ENCODE data around the gene ACADS. TPM values are rescaled to one million over a fixed set of nuclear protein-coding genes. Genes with fewer than 3 reads are reported as not detected.

The ACADS gene
- total RNA-seq, 4 donors from 2014 or later = 40.8 to 85.9 (median 65.1) TPM

- TF ChIP-seq CTCF (IDR thresholded peaks at IDR 0.05) (no peak), POLR2A (IDR thresholded peaks at IDR 0.05) (no peak)
- Histone ChIP-seq H3K27ac (no peak overlapping the region), H3K36me3 (peaks cover 16 to 18% of the 10 kb centered on the region in 2 donors), H3K4me3 (replicated peaks in 1 of 3) (no peak overlapping the region), H3K9me3 (no peaks in the 10 kb centered on the region), H3K4me1 (peaks cover 27 to 35% of the 10 kb centered on the region in 2 donors), H3K27me3 (no peaks in the 10 kb centered on the region)
- intact Hi-C loops (cut with DNase I) = no loop called here
- no peak for DNase-seq
- whole genome bisulfite sequencing, 2 donors = 76 to 78% methylated on average over 3 of the region's 3 CpGs
Observed at GRCh38 chr12:120690978-120691377, 34.6 kb upstream of the ACADS start.

- H3K27me3 ChIP-seq = no peaks in the 10 kb centered on the region
- no peak overlapping the region for H3K4me3 ChIP-seq (replicated peaks in 1 of 3)
- no peaks in the 10 kb centered on the region for H3K9me3 ChIP-seq
- DNase-seq = no peak
- 82 to 84% methylated on average over 11 of the region's 11 CpGs for WGBS, 2 donors
- no peak for TF ChIP-seq CTCF (IDR thresholded peaks at IDR 0.05)
- no peak for TF ChIP-seq POLR2A (IDR thresholded peaks at IDR 0.05)
- intact Hi-C loops (cut with DNase I) = no loop called here
- peaks cover 35 to 51% of the 10 kb centered on the region in 2 donors for H3K4me1 ChIP-seq
- H3K27ac ChIP-seq = no peak overlapping the region
- H3K36me3 ChIP-seq = peaks cover 29 to 32% of the 10 kb centered on the region in 2 donors
Observed at GRCh38 chr12:120692524-120693033, 33.0 kb upstream of the ACADS start.

GRCh38 chr12:120693848-120694247 is 31.8 kb upstream of the ACADS start:
- Histone ChIP-seq H3K4me3 (replicated peaks in 1 of 3) (no peak overlapping the region), H3K27me3 (no peaks in the 10 kb centered on the region), H3K27ac (no peak overlapping the region), H3K4me1 (peaks cover 24 to 50% of the 10 kb centered on the region in 2 donors), H3K36me3 (peaks cover 32 to 35% of the 10 kb centered on the region in 2 donors), H3K9me3 (no peaks in the 10 kb centered on the region)
- no peak for TF ChIP-seq CTCF (IDR thresholded peaks at IDR 0.05)
- no peak for TF ChIP-seq POLR2A (IDR thresholded peaks at IDR 0.05)
- no peak for DNase-seq
- intact Hi-C loops (cut with DNase I) = no loop called here
- WGBS, 2 donors = 87 to 90% methylated on average over 4 of the region's 4 CpGs

GRCh38 chr12:120696626-120697025 is 29.0 kb upstream of the ACADS start:
- no peaks in the 10 kb centered on the region for H3K9me3 ChIP-seq
- no peaks in the 10 kb centered on the region for H3K27me3 ChIP-seq
- H3K36me3 ChIP-seq = peaks cover 36 to 50% of the 10 kb centered on the region in 2 donors
- no peak for TF ChIP-seq CTCF (IDR thresholded peaks at IDR 0.05)
- no peak for TF ChIP-seq POLR2A (IDR thresholded peaks at IDR 0.05)
- WGBS, 2 donors = 55 to 79% methylated on average over 6 of the region's 6 CpGs
- H3K4me1 ChIP-seq = peaks cover 9 to 39% of the 10 kb centered on the region in 2 donors
- H3K27ac ChIP-seq = peak overlapping the region; percentile 37 to 62 (median 60)
- peak in 1 of 2 donors; percentile 82 for DNase-seq
- H3K4me3 ChIP-seq (replicated peaks in 1 of 3) = no peak overlapping the region
- intact Hi-C loops (cut with DNase I) = no loop called here

GRCh38 chr12:120697344-120697743 is 28.3 kb upstream of the ACADS start:
- DNase-seq = peak in 1 of 2 donors; percentile 30
- peaks cover 9 to 42% of the 10 kb centered on the region in 2 donors for H3K4me1 ChIP-seq
- intact Hi-C loops (cut with DNase I) = no loop called here
- 83 to 84% methylated on average over 1 of the region's 1 CpG for WGBS, 2 donors
- H3K36me3 ChIP-seq = peaks cover 36 to 50% of the 10 kb centered on the region in 2 donors
- TF ChIP-seq CTCF (IDR thresholded peaks at IDR 0.05) (no peak), POLR2A (IDR thresholded peaks at IDR 0.05) (no peak)
- H3K27me3 ChIP-seq = no peaks in the 10 kb centered on the region
- no peaks in the 10 kb centered on the region for H3K9me3 ChIP-seq
- no peak overlapping the region for H3K4me3 ChIP-seq (replicated peaks in 1 of 3)
- peak overlapping the region; percentile 26 to 62 (median 60) for H3K27ac ChIP-seq

All from thyroid gland (tissue), 4 donors.